Renal cortex interstitium (tissue), 15 donors: ENCODE results near the gene SCN7A. TPM values are rescaled to one million over a fixed set of nuclear protein-coding genes. Genes with fewer than 3 reads are reported as not detected.

Experiments
- DNase-seq, 11 donors: peaks; one replicate each; pipeline ENCODE4 v3.0.0-alpha.2; 2013; ENCODE audit warnings: low read depth in 9 of 11, low spot score in 4 of 11; ENCODE audit errors: extremely low read depth in 1 of 11
- long read RNA-seq, 16 experiments: transcript quantifications; one replicate each; lab custom pipeline, GENCODE V29; 2026
- polyA plus RNA-seq, 3 donors: library from polyadenylated mRNA; unstranded; fragments of 120-200 nt; gene quantifications; one replicate each; pipeline ENCODE4 v1.2.1, GENCODE V29; 2013; ENCODE audit not compliant: insufficient read length in 3 of 3

SCN7A gene
- polyA plus RNA-seq, result 10 to 100 TPM in 2 of 3 donors, 1 to 10 TPM in 1; 9.7 to 15.3 (median 14.4) TPM
- long read RNA-seq, donor 1, full-length matches to known transcripts, result 1 of 1 reads
- long read RNA-seq, donor 1, partial matches to known transcripts, result 0 of 1 reads
- long read RNA-seq, donor 1, other reads (novel, unspliced or antisense), result 0 of 1 reads
- long read RNA-seq, donor 2, result 0 reads
- long read RNA-seq, donor 3, result 0 reads
- long read RNA-seq, donor 4, result 0 reads
- long read RNA-seq, donor 5, result 0 reads
- long read RNA-seq, donor 6, result 0 reads
- long read RNA-seq, donor 7, result 0 reads
- long read RNA-seq, donor 8, result 0 reads
- long read RNA-seq, donor 9, result 0 reads
- long read RNA-seq, donor 10, result 0 reads
- long read RNA-seq, donor 11, result 0 reads
- long read RNA-seq, donor 12, result 0 reads
- long read RNA-seq, donor 13, result 0 reads
- long read RNA-seq, donor 14, result 0 reads
- long read RNA-seq, donor 15, result 0 reads
- long read RNA-seq, donor 16, result 0 reads

- DNase-seq, result peak; percentile 41 to 87 (median 80)
Measured at GRCh38 chr2:166494140-166494624, at the start of gene SCN7A. Gene SCN7A, minus strand, starts transcription at chr2:166494249. Its CDS starts 16,553 bp downstream, at chr2:166477696.

- peak; percentile 36 to 76 (median 58) for DNase-seq
Measured at GRCh38 chr2:166539340-166540162, 45.5 kb upstream of the SCN7A start.

GRCh38 chr2:166536111-166536510 lies 42.1 kb upstream of the SCN7A start:
- no peak for DNase-seq

- DNase-seq, result no peak
Measured at GRCh38 chr2:166521155-166521554, 27.1 kb upstream of the SCN7A start.

GRCh38 chr2:166520604-166521003 lies 26.6 kb upstream of the SCN7A start:
- no peak for DNase-seq

GRCh38 chr2:166519391-166519962 lies 25.4 kb upstream of the SCN7A start:
- no peak for DNase-seq

- DNase-seq, result no peak
Measured at GRCh38 chr2:166518634-166519390, 24.8 kb upstream of the SCN7A start.

- DNase-seq, result no peak
Measured at GRCh38 chr2:166517533-166518061, 23.5 kb upstream of the SCN7A start.

- DNase-seq, result peak in 6 of 11 donors; percentile 9 to 35 (median 28)
Measured at GRCh38 chr2:166516712-166517303, 22.8 kb upstream of the SCN7A start.

GRCh38 chr2:166513952-166514351 lies 19.9 kb upstream of the SCN7A start:
- DNase-seq, result no peak

- DNase-seq, result no peak
Measured at GRCh38 chr2:166499281-166499680, 5.2 kb upstream of the SCN7A start.

GRCh38 chr2:166491461-166491860 lies 2.6 kb downstream of the SCN7A start:
- no peak for DNase-seq

- no peak for DNase-seq
Measured at GRCh38 chr2:166487171-166487570, 6.9 kb downstream of the SCN7A start.

- no peak for DNase-seq
Measured at GRCh38 chr2:166485558-166486178, 8.4 kb downstream of the SCN7A start.

- no peak for DNase-seq
Measured at GRCh38 chr2:166472332-166472731, 21.7 kb downstream of the SCN7A start.

- no peak for DNase-seq
Measured at GRCh38 chr2:166468124-166469024, 25.7 kb downstream of the SCN7A start.

GRCh38 chr2:166464187-166464586 lies 29.9 kb downstream of the SCN7A start:
- no peak for DNase-seq
